Measurements from ENCODE around the gene KCNIP4.

DNA sequence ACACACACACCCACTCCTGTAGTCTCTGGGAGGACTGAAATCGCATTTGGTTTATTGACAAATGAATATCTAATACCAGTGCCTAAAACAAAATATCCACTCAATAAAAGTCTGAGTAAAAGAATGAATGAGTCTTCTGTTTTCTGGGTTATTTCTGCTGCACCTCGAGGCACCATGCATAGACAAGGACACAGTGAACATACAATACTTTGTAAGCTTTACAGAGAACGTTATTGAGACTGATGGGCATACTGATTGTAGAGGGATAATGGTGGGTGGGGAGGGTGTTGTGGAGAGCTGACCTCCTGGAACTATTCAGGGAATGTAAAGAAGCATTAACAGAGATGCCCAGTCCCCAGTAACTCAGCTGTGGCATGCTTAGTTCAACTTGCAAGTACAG lies 14.1 kb upstream of the KCNIP4 start:
- TF ChIP-seq, protein P1, sequence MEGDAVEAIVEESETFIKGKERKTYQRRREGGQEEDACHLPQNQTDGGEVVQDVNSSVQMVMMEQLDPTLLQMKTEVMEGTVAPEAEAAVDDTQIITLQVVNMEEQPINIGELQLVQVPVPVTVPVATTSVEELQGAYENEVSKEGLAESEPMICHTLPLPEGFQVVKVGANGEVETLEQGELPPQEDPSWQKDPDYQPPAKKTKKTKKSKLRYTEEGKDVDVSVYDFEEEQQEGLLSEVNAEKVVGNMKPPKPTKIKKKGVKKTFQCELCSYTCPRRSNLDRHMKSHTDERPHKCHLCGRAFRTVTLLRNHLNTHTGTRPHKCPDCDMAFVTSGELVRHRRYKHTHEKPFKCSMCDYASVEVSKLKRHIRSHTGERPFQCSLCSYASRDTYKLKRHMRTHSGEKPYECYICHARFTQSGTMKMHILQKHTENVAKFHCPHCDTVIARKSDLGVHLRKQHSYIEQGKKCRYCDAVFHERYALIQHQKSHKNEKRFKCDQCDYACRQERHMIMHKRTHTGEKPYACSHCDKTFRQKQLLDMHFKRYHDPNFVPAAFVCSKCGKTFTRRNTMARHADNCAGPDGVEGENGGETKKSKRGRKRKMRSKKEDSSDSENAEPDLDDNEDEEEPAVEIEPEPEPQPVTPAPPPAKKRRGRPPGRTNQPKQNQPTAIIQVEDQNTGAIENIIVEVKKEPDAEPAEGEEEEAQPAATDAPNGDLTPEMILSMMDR (IDR thresholded peaks at IDR 0.05; ENCODE audit: poor library complexity): no peak
- TF ChIP-seq EZH2 (IDR thresholded peaks at IDR 0.05; ENCODE audit: borderline replicate concordance) (no peak), EZH2phosphoT487 (IDR thresholded peaks at IDR 0.05; ENCODE audit: low read depth, severe bottlenecking, unreplicated experiment) (no peak)

Data from hepatocyte (in vitro differentiated cells).